Left renal cortex interstitium (tissue), 4 donors: ENCODE measurements around the gene CCDC57. TPM values are rescaled to one million over a fixed set of nuclear protein-coding genes. Genes with fewer than 3 reads are reported as not detected.
"Not testable (repeated sequence)": the region's sequence is repeated elsewhere in the genome, so short reads cannot be mapped to it uniquely, and the experiment has no call there.

Experiments used
- DNase-seq, 4 donors: peaks; one replicate each; pipeline ENCODE4 v3.0.0-alpha.2; 2013; ENCODE audit warnings: low read depth in 4 of 4, low spot score in 2 of 4, missing footprints in 1 of 4
- polyA plus RNA-seq, 4 donors: library from polyadenylated mRNA; unstranded; fragments of 120-200 nt; gene quantifications; one replicate each; pipeline ENCODE4 v1.2.1, GENCODE V29; 2013; ENCODE audit not compliant: insufficient read length in 4 of 4

CCDC57 gene
- polyA plus RNA-seq, 4 donors = 29.8 to 93.3 (median 62.1) TPM

DNA sequence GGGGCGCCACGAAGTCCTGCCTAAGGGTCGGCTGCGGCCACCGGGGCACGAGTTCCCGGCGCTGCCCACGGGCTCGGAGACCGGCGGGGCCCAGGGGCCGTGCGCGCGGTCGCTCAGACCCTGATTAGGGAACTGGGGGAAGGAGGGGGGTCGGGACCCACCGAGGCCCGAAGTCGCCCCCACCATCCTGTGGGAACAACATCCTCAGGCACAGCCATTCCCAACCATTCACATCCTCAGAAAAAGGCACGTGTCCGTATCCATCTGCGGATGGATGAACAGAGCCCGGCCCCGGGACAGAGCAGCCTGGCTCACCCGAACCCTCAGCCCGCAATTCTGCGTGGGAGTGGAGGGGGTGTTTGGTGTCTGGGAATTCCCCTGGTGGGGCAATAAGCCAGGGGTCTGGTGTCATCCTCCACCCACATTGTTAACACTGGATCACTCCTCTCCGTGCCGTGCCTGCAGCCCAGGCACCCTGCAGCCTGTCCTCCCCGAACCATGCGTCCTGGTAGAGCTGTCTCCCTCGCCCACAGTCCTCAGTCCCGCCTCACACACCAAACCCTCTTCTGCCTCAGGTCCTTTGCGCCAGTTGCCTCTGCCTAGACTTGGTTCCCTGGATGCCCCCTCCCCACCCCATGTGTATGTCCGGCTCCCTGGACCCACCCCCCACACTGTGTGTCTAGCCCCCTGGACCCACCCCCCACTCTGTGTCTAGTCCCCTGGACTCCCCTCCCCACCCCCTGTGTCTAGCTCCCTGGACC is 789 bp upstream of the CCDC57 start:
- no peak for DNase-seq

DNA sequence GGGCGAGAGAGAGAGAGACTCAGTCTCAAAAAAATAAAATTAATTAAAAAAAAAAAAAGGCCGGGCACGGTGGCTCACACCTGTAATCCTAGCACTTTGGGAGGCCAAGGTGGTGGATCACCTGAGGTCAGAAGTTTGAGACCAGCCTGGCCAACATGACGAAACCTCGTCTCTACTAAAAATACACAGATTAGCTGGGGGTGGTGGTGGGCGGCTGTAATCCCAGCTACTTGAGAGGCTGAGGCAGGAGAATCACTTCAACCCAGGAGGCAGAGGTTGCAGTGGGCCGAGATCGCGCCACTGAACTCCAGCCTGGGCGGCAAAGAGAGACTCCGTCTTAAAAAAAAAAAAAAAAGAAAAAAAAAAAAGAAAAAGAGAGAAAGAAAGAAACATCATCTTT is 2.0 kb downstream of the CCDC57 start:
- DNase-seq = not testable (repeated sequence)

DNA sequence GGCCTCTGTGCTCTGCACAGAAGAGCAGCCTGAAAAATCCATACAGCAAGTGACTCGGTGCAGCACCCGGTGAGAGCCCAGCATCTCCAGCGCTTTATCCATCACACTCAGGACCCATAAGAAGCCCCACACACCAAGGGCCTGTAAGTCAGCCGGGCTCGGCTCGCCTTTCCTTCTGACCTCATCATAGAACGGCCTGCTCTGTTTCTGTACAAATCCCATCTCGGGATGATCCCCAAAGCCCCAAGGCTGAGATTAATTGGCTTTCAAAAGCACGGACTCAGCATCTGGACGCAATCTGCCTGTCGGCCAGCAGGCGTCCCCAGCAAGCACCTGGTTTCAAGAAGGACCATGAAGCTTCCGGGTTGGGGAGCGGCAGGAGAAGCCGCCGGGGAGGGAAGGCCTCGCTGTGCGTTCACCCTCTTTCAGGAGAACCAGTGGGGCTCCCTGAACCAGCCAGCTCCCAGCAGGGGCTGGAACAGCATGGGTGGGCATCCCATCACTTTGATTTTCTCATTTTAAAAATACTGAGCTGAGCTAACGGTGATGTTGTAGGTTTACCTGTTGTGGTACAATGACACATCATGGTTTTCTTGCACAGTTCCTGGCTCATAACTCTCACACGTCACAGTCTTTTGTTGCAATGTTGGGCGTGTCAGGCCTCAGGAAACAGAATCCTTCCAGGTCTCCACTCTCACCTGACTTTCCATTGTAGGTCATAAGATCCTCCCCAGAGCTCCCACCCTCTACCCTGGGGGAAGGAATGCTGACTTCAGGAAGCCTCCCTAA is 6.7 kb downstream of the CCDC57 start:
- DNase-seq = peak in 1 of 4 donors; percentile 54

DNA sequence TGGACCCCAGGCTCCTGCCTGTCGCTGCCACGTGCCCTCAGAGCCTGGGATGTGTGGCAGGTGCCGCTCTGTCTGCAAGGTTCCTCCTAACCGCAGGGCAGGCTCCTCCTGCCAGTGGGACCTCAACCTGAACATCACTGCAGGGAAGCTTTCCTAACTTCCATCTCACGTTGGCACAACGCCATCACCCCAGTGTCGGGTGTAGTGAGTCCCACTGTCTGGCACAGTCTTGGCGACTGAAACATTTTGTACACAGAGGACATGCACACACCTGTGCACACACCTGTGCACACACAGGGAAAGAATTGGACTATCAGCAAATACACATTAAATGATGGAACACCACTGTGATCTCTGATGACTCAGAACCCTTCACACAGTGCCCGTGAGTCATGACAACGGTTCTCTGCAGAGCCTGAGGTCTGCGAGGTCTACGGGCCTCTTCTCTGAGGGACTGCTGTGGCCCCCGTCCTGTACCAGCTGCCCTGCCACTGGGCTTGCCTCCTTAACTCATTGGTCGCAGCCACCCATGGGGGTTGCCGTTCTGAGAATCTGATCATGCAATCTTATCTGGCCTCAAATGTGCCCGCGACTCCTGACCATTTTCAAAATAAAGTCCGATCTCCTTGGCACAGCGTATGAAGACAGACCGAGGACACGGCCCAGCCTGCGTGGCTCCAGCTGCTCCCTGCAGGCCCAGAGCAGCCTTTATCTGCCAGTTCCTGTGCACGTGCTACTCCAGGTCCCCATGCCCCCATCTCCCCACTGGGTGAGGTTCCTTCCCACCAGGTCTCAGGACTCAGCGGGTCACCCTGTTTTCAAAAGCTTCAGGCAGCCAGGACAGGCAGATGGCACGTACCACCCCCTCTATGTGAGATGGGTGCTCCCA is 7.6 kb downstream of the CCDC57 start:
- no peak for DNase-seq

DNA sequence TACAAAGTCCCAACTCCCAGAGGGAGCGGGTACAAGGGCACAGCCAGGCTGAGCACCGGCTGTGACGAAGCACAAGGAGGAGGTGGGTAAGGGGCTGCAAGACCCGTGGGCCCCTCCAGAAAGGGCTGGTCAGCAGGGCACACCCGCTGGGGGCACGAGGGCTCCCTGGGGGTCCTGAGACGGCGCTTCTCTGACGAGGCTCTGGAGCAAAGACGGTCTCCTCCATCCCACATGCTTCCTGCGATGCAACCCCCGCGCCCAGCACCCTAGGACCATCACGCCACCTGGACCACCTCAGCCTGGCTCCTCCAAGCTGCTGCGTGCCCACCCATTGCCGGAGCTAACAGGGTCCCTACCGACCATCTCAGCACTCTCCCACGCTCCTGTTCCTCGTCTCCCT is 8.7 kb downstream of the CCDC57 start:
- no peak for DNase-seq

DNA sequence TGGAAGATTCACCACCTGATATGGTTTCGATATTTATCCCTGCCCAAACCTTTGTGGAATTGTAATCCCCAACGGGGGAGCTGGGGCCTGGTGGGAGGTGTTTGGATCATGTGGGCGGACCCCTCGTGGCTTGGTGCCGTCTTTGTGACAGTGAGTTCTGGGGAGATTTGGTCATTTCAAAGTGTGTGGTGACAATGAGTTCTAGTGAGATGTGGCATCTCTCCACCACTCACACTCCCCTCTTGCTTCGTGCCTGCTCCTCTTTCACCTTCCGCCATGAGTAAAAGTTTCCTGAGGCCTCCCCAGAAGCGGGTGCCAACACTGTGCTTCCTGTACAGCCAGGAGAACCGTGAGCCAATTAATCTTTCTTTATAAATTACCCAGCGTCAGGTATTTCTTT is 9.7 kb downstream of the CCDC57 start:
- no peak for DNase-seq

DNA sequence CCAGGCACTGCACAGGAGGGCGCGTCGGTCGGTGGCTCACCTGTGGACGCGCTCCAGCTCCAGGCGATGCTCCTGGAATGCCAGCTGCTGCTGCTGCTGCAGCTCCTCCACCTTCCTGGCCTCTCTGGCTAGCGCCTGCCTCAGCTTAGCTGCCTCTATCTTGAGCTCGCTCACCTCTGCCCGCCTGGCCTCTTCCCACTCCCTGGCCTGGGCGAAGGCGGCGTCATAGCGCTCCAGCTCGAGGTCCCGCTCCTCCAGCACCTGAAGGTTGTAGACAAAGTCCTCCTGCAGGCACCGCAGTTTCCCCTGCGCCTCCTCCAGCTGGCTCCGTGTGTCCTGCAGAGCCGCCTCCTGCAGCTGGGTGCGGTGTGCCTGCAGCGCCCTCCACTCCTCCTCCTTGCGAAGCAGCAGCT is 11.1 kb downstream of the CCDC57 start:
- no peak for DNase-seq

DNA sequence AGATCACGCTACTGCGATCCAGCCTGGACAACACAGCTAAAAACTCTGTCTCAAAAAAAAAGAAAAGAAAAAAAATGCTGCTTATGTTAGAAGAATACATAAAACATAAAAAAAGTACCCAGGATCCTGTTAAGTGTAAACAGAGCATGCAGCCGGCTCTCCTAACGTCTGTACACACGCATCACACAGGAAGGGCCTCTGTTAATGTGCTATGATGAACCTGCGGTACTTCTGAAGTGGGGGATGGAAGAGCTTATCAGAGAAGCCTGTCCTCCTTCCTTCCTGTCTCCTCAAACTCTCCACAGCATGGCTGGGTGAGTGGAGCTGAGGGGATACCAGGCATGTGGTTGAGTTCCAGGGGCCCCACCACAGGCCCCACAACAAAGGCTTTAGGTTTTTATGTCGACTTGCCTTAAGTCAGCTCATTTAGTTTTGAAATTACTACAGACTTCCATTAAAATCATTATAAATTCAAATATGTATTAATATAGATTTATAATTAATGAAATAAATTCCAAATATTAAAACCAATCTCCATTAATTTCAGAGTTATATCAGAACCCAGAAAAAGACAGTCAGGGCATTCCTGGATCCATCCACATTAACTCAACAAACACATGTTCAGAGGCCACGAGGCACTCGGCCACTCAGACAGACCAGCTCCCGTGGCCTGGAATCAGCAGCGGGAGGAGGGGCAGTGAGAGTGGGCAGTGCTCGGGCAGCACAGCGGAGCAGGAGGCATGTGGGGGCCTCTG is 11.7 kb downstream of the CCDC57 start:
- no peak for DNase-seq

DNA sequence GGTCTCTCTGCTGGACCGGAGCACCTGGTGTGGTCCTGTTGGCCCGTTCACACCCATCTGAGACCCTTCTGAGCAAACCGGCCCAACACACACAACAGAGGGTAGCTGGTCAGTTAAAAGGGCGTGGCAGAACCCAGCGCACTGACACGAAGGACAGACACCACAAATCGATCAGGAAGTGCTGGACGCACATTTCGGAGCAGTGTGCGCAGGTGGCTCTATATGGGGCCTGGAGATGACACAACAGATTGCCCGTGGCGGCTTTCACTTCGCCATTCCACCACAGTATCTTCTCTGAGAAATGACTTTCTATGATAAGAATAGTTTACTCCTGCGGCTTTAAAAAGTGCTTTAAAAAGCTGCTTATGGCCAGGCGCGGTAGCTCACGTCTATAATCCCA is 12.5 kb downstream of the CCDC57 start:
- no peak for DNase-seq

DNA sequence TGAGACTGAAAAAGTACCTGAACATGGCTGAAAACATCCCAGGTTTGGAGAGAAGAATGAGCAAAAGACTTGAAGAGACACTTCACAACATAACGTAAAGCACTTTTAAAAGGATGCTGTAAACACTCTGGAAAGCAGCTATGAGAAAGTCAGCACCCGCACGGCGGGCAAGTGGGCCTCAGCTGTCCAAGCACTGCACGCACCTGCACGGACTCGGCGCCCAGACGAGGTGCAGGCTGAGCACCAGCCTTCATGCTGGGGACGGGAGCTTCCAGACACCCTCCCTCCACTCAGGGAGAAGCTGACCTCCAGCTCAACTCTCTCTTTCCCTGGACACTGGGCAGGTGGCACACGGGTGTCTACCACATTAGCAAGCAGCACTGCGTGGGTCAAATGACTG is 13.1 kb downstream of the CCDC57 start:
- no peak for DNase-seq

DNA sequence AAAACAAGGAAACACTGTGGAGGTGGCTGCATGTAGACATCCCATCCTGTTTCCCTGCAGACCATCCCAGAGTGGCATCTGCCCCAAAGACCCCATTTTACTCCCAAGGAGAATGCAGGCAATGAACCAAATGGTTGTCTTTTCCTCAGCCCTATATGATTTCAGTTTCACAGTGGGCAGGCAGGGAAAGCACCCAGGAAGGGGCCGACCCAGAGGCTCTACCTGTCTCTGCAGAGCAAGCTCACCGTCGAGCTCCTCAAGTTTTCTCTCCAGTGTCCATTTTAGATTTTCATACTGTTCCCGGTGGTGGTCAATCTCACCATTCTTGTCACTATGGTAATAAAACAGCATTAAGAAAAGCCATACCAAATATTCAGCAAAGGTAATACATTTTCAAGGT is 14.6 kb downstream of the CCDC57 start:
- DNase-seq = no peak

DNA sequence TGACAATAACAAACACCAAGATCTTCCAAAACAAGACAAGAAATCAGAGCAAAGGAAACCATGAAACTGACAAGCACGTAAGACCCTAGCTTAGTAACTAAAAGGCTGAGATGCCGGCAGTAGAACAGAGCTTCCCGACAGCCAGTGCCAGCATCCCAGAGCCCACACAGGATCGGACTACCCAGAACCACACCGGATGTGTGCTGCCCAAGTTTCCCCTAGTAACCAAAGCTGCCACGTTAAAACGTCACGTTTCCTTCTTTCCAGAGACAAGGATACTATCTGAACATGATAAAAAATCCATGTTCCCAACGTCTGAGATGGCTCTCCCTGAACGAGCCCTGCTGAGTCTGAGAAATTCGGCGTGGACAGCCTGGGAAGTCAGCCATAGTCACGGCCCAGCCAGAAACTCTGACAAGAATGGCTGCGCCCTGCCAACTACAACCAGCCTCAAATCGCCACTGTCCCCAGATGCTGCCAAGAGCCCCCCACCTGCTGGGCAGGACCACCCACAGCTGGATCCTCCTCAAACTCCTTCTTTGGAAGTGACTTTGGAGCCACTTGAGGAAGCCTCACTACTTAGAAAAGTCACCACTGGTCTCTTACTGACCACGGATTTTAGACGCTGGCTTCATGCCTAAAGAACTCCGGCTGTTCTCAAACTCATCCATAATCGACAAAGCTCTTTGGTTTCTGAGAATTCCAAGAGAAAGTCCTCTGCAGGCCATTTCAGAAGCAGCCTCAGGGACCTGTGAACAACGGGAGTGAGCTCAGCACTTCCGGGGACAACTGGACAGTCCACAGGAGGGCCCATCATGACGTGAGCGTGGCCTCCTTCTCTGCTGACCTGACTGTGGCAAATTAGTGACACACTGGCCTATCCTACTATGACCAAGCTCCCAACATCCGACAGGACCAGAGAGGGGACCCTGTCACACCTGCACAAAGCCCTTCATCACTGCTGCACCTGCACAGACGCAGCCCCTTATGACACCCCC is 16.7 kb downstream of the CCDC57 start:
- DNase-seq = no peak

DNA sequence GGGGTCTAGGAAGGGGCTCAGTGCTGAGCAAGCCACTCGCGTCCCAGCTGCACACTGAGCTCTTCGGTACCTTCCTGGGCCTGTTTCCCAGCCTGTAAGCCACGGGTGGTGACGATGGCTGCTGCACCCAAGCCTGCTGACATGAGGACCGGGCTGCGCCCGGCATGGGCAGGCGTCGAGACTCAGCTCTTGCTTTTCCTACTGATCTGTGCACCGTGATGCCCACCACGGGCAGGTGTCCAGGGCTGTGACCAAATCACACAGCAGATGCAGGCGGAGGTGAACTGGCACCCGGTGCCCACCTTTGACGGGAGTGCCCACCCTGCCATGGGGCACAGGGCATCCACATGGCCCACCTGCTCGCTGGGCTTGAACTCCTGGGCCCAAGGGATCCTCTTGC is 17.9 kb downstream of the CCDC57 start:
- DNase-seq = no peak

DNA sequence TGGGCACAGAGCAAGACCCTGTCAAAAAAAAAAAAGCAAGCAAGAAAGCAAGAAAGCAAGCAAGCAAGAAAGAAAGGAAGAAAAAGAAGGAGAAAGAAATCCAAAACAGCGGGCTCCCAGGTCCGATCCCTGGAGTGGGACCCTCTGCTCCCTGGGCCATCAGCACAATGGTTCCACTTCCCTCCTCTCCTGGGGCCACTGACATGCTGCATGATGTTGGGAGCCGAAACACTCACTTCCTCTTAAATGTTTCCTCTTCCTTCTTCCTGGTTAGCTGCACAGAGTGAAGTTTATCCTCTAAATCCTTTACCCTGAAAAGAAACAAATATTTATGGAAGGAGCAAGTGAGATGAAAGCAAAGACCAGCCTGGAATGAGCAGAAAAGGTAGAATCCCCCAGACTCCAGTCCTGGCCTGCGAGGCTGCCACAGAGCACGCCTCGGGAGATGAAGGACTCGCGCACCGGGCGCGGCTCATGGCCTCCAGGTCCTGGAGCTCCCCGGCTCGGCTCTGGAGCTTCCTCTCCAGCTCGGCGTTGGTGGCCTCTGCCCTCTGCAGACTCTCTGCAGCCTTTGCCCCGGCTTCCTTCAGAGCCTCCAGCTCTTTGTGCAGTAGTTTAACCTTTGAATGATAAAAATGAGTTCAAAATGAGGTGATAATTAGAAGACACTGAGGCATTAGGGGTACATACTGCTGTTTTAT is 19.0 kb downstream of the CCDC57 start:
- DNase-seq = no peak

DNA sequence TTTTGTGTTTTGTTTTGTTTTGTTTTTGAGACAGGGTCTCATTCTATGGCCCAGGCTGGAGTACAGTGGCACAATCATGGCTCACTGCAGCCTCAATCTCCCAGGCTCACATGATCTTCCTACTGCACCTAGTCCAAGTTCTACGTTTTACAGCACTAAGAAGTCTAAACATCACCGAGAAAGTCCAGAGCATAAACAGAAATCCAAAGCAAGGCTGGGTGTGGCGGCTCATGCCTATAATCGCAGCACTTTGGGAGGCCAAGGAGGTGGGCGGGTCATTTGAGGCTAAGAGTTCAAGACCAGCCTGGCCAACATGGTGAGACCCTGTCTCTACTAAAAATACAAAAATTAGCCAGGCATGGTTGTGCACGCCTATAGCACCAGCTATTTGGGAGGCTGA is 19.6 kb downstream of the CCDC57 start:
- DNase-seq = not testable (repeated sequence)

DNA sequence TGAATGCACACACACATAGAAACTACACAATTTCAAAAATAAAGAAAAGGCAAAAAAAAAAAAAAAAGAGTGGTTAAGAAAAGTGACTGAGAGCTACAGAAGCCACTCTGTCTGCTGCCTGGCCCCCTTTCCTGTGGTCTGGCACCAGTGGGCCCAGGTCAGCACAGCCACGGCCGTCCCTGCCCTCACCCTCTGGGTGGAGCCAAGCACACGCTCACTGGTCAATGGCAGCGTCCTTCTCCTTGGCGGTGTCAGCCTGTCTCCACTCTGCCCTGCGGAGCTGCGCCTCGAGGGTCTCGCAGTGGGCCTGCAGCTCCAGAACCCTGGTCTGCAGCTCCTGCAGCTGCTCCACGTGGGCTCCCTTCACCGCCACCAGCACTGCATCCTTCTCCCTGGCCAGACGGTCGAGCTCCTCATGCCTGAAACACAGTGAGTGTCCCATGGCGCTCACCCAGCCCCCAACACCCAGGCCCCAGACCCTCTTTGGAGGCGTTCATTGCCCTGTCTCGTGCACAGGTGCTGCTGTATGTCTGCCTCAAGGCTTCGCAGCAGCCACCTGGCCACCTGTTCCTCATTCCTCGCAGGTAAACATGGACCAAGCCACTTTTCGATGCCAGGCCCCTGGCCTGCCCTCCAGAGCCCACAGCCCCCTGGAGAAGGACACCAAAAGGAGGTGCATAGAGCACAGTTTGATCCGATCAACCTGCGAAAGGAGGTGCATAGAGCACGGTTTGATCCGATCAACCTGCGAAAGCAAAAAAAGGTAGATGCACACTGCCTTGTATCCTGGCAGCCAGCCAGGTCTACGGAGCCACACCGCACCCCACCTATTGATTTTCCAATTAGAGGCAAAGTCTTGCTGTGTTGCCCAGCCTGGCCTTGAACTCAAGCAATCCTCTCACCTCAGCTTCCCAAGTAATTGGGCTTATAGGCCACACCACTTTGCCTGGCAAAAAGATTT is 24.4 kb downstream of the CCDC57 start:
- DNase-seq = no peak

DNA sequence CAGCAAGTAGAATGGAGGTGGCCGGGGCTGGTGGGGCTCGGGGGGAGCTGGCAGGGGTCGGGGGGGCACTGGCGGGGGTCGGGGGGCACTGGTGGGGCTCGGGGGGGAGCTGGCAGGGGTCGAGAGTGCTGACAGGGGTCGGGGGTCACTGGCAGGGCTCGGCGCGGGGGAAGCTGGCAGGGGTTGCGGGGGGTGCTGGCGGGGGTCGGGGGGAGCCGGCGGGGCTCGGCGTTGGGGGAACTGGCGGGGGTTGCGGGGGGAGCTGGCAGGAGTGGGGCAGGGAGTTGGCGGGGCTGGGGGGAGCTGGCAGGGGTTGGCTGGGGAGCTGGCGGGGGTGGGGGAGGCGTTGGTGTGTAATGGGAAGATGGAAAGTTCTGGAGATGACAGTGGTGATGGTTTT is 25.1 kb downstream of the CCDC57 start:
- no peak for DNase-seq
